ENCODE data around the gene USP8.
"Not testable (repeated sequence)": the region's sequence is repeated elsewhere in the genome, so short reads cannot be mapped to it uniquely, and the experiment has no call there.

DNA sequence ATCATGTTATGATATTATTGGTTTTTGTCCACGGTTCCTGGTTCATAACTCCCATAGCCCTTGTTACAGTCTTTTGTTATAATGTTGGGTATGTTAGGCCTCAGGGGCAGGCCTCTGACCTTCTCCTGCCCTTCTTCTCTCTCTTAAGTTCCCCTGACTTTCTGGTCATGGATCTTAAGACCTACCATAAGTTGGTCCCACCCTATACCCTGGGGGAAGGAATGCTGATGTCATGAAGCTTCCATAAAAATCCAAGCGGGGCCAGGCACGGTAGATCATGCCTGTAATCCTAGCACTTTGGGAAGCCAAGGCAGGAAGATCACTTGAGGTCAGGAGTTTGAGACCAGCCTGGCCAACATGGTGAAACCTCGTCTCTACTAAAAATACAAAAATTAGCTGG is 32.6 kb upstream of the USP8 start:
- TF ChIP-seq, protein P1, sequence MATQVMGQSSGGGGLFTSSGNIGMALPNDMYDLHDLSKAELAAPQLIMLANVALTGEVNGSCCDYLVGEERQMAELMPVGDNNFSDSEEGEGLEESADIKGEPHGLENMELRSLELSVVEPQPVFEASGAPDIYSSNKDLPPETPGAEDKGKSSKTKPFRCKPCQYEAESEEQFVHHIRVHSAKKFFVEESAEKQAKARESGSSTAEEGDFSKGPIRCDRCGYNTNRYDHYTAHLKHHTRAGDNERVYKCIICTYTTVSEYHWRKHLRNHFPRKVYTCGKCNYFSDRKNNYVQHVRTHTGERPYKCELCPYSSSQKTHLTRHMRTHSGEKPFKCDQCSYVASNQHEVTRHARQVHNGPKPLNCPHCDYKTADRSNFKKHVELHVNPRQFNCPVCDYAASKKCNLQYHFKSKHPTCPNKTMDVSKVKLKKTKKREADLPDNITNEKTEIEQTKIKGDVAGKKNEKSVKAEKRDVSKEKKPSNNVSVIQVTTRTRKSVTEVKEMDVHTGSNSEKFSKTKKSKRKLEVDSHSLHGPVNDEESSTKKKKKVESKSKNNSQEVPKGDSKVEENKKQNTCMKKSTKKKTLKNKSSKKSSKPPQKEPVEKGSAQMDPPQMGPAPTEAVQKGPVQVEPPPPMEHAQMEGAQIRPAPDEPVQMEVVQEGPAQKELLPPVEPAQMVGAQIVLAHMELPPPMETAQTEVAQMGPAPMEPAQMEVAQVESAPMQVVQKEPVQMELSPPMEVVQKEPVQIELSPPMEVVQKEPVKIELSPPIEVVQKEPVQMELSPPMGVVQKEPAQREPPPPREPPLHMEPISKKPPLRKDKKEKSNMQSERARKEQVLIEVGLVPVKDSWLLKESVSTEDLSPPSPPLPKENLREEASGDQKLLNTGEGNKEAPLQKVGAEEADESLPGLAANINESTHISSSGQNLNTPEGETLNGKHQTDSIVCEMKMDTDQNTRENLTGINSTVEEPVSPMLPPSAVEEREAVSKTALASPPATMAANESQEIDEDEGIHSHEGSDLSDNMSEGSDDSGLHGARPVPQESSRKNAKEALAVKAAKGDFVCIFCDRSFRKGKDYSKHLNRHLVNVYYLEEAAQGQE (IDR thresholded peaks at IDR 0.05): not testable (repeated sequence)
- TF ChIP-seq RAD21 (conservative IDR thresholded peaks at IDR 0.05 in 1 of 2, IDR thresholded peaks at IDR 0.05 in 1 of 2); POLR2A (IDR thresholded peaks at IDR 0.05; ENCODE audit: low read length); EHMT2 (IDR thresholded peaks at IDR 0.05; ENCODE audit: low read depth); RFX5 (IDR thresholded peaks at IDR 0.05); HOXB5 (CRISPR knock-in tag; IDR thresholded peaks at IDR 0.05); EP300 (IDR thresholded peaks at IDR 0.05); RARB (CRISPR knock-in tag; IDR thresholded peaks at IDR 0.05); JUN (IDR thresholded peaks at IDR 0.05); SMC3 (IDR thresholded peaks at IDR 0.05): not testable (repeated sequence)
- TF ChIP-seq, protein P2, sequence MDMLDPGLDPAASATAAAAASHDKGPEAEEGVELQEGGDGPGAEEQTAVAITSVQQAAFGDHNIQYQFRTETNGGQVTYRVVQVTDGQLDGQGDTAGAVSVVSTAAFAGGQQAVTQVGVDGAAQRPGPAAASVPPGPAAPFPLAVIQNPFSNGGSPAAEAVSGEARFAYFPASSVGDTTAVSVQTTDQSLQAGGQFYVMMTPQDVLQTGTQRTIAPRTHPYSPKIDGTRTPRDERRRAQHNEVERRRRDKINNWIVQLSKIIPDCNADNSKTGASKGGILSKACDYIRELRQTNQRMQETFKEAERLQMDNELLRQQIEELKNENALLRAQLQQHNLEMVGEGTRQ (IDR thresholded peaks at IDR 0.05): not testable (repeated sequence)
- TF ChIP-seq, protein P3, sequence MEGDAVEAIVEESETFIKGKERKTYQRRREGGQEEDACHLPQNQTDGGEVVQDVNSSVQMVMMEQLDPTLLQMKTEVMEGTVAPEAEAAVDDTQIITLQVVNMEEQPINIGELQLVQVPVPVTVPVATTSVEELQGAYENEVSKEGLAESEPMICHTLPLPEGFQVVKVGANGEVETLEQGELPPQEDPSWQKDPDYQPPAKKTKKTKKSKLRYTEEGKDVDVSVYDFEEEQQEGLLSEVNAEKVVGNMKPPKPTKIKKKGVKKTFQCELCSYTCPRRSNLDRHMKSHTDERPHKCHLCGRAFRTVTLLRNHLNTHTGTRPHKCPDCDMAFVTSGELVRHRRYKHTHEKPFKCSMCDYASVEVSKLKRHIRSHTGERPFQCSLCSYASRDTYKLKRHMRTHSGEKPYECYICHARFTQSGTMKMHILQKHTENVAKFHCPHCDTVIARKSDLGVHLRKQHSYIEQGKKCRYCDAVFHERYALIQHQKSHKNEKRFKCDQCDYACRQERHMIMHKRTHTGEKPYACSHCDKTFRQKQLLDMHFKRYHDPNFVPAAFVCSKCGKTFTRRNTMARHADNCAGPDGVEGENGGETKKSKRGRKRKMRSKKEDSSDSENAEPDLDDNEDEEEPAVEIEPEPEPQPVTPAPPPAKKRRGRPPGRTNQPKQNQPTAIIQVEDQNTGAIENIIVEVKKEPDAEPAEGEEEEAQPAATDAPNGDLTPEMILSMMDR (IDR thresholded peaks at IDR 0.05): not testable (repeated sequence)
